ENCODE data around the gene BLVRA.

The BLVRA gene

GRCh38 chr7:43749383-43749940 is 9.0 kb upstream of the BLVRA start:
- no peak for DNase-seq (ENCODE audit: insufficient read length, low spot score)
- no peak for FAIRE-seq

GRCh38 chr7:43750016-43750887 is 8.2 kb upstream of the BLVRA start:
- DNase-seq (ENCODE audit: insufficient read length, low spot score): no peak
- FAIRE-seq: no peak

GRCh38 chr7:43752411-43752810 is 6.1 kb upstream of the BLVRA start:
- no peak for DNase-seq (ENCODE audit: insufficient read length, low spot score)
- no peak for FAIRE-seq

DNA sequence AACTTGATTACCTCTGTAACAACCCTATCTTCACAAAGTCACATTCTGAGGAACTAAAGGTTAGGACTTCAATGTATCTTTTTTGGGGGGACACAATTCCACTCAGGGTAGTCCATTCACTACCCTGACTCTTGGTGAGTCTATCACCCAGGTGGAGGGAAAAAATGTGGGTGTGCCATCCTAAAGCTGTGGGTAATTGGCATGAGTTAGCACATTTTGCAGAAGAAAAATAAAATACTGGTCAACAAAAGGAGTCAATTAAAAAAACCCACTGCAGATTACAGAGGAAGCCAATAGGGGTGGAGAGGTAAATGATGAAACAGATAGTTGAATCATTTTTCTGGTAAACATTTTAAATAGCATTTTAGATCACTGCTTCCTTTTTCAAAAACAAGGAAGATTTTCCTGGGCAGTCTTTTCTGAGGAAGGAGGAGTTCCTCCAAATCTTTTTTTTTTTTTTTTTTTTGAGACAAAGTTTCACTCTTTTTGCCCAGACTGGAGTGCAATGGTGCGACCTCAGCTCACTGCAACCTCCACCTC is 5.1 kb upstream of the BLVRA start:
- FAIRE-seq (no peak), DNase-seq (ENCODE audit: insufficient read length, low spot score) (no peak)

- DNase-seq (ENCODE audit: insufficient read length, low spot score) (no peak), FAIRE-seq (no peak)
Measured at GRCh38 chr7:43753843-43754242, 4.6 kb upstream of the BLVRA start.

DNA sequence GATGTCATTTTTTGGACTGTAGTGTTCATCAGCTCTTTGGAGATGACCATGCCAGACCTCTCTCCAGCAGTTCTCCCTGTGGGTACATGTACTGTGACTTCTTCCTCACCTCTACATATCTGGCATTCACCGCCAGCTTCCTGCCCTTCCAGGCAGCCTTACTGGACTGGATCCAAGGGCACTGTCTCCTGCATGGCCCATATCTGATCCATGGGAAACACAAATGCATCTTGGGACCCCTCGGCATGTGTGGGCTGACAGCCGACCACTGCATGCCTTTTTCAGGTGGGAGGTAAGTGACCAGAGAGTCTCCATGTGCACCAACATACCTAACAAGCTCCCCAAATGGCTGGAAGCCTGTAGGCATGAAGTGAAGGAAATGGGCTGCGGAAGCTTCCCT is 3.9 kb upstream of the BLVRA start:
- FAIRE-seq (no peak), DNase-seq (ENCODE audit: insufficient read length, low spot score) (no peak)

GRCh38 chr7:43756368-43757072 is 2.0 kb upstream of the BLVRA start:
- FAIRE-seq (peak; percentile 52), DNase-seq (ENCODE audit: insufficient read length, low spot score) (peak; percentile 23)

GRCh38 chr7:43757073-43757720 is 1.3 kb upstream of the BLVRA start:
- DNase-seq (ENCODE audit: insufficient read length, low spot score) (no peak), FAIRE-seq (no peak)

- FAIRE-seq (peak; percentile 33), DNase-seq (ENCODE audit: insufficient read length, low spot score) (peak; percentile 48)
Measured at GRCh38 chr7:43758822-43759683, 573 bp downstream of the BLVRA start.

DNA sequence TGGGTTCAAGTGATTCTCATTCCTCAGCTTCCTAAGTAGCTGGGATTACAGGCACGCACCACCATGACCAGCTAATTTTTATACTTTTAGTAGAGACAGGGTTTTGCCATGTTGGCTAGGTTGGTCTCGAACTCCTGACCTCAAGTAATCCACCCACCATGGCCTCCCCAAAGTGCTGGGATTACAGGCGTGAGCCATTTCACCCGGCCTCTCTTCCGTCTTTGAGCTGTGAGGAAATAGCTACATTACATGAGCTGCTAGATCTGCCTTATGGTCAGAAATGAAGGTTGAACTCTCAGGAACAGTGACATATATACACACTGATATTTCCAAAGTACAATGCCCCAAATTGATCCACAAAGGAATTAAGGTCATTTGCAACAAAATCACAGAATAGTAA is 2.4 kb downstream of the BLVRA start:
- DNase-seq (ENCODE audit: insufficient read length, low spot score) (no peak), FAIRE-seq (no peak)

- FAIRE-seq (no peak), DNase-seq (ENCODE audit: insufficient read length, low spot score) (no peak)
Measured at GRCh38 chr7:43761382-43761781, 2.9 kb downstream of the BLVRA start.

DNA sequence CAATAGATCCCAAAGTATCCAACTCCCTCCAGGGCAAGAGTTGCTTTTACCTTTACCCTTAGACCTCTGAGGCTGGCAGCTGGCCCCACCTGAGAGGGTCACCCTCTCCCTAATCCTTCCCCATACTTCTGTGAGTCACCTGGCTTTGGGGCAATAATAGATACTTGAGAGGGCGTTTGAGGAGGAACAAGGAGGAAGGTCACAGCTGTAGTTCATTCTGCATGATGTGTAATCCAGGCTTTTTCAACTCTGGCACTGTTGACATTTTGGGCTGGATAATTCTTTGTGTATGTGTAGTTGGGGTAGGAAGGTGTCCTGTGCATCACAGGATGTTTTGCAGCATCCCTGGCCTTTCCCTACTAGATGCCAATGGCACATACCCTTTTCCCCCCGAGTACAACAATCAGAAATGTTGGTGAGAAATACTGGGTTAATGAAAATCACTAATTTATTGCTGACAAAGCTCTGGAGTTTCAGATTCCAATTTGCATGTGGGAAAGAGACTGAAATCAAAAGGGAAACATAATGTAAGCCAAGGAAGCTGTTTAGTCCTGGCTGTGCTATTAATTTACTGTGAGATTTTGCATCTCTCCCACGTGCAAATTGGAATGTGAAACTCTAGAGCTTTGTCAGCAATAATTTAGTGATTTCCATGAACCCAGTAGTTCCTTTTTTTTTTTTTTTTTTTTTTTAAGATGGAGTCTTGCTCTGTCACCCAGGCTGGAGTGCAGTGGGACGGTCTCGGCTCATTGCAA is 3.6 kb downstream of the BLVRA start:
- DNase-seq (ENCODE audit: insufficient read length, low spot score) (no peak), FAIRE-seq (no peak)

DNA sequence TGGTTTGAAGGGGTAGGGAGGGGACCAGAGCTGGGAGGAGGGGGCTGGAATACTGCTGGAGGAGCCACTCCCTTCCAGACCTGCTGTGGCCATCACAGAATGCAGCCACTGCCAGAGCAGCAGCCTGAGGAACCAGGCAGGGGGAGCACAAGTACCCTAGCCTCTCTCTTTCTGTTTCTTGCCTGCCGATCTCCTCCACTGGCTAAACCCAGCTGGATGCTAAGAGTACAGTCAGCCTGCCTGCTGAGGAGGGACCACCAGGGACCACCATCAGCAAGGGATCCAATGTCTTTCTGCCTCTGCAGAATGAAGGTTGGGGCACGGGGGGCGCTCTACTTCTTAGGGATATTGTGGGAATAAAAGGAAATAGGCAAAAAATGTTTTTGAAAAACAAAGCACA is 4.7 kb downstream of the BLVRA start:
- FAIRE-seq (no peak), DNase-seq (ENCODE audit: insufficient read length, low spot score) (no peak)

- FAIRE-seq (peak; percentile 67), DNase-seq (ENCODE audit: insufficient read length, low spot score) (peak; percentile 25)
Measured at GRCh38 chr7:43764039-43764761, 5.7 kb downstream of the BLVRA start.

GRCh38 chr7:43764807-43765491 is 6.5 kb downstream of the BLVRA start:
- no peak for FAIRE-seq
- DNase-seq (ENCODE audit: insufficient read length, low spot score): no peak

DNA sequence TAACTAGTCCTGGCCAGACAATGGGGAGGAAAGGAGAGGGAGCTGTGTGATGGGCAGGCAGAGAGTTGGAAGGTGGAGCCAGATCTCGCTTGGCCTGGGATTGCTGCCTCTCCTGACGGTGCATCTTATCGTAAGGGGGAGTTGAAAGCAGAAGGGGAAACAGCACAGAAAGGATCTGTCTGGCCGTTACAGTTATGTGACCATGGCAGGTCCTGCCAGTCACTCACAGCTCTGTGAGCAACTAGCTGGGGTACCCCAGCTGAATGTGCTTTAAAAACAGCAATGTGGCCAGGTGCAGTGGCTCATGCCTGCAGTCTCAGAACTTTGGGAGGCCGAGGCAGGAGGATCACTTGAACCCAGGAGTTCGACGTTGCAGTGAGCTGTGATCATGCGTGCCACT is 8.1 kb downstream of the BLVRA start:
- no peak for DNase-seq (ENCODE audit: insufficient read length, low spot score)
- no peak for FAIRE-seq

DNA sequence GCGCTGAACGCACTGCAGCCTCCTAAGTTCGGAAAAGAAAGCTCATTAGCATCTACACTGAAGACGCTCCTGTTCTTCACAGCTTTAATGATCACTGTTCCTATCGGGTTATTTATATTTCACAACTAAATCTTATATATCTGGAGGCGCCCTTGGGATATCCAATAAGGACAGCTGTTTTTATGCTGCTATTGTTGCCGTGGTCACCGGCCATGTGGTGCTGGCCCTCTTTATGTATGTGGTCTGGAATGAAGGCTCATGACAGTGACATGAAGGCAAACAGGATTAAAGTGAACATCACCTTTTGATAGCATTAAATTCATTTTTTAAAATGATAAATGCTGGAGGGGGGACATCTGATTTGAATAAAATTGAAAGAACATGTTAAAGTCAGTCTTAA is 8.8 kb downstream of the BLVRA start:
- no peak for FAIRE-seq
- no peak for DNase-seq (ENCODE audit: insufficient read length, low spot score)

DNA sequence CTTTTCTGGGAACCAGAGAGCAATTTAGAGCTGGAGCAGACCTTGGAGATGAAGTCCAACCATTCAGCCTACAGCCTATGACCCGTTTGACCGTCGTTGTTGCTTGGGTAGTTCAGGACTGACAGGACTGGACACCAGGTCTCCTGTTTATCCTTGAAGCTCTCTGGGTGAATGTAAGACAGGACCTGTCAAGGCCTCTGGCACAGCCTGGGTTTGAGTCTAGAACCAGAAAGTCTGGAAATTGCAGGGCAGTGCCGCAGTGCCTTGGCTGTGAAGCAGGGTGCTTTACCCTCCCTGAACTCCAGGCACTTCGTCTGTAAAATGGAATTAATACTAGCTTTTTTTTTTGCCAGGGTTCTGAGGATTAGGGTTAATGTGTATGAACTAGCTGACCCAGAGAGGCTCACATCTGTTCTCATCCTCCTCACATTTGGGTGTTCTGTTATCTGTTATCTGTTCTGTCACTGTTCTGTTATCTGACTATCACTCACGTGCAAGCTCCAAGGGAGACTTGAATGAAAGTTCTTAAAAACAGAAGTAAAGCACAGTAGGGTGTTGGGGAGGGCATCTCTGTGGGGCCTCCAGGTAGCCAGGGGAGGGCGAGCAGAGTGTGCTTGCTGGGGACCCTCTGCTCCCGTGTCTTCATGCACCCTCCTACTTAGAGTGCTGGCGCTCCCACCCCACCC is 9.9 kb downstream of the BLVRA start:
- FAIRE-seq (no peak), DNase-seq (ENCODE audit: insufficient read length, low spot score) (no peak)

Measured in GM19239 (cell line).